PC-9 (cell line): ENCODE results near the gene STK24.

Experiments used
- CTCF ChIP-seq: fragments of 200-600 bp; sonication (generic); conservative IDR thresholded peaks from 2 replicates; pipeline ENCODE4 v1.6.1; 2017; ENCODE audit warnings: mixed run types, antibody characterized with exemption, mild to moderate bottlenecking, moderate library complexity
- EZH2 ChIP-seq: fragments of 200-600 bp; sonication (generic); IDR thresholded peaks from 2 replicates; pipeline ENCODE4 v1.8.0; 2017; ENCODE audit warnings: antibody characterized with exemption, low read depth

DNA sequence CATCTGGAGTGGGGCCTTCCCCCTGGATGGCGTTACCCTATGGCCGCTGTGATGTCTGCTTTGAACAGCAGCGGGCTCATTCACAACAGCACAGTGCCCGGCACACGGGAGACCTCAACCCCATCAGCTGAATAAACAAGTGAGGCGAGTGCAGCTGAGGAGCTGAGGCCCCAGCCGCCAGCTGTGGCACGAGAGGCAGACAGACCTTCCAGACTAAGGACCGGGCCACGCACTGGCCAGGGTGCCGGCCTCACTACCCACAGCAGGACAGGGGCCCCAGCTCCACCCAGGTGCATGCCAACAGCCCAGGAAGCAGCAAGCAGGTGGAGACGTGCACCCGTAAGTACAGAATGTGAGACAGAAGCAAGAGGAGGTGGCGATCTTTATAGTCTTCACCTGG lies 39.6 kb downstream of the STK24 start:
- TF ChIP-seq CTCF (no peak), EZH2 (no peak)
